GM10248 (cell line): ENCODE results near the gene GPR15.

Experiments used
- CTCF ChIA-PET: fragments of 300-600 bp; sonication (Branson Sonifier 250); formaldehyde crosslinking; extraction: SDS; loops from one replicate; lab custom pipeline; 2021; ENCODE audit warnings: antibody characterized with exemption; lab: Yijun Ruan, JAX
- POLR2A ChIA-PET: fragments of 350-650 bp; sonication (Branson Sonifier 250); formaldehyde crosslinking; extraction: SDS; loops from one replicate; lab custom pipeline; 2020; ENCODE audit warnings: antibody characterized with exemption; lab: Yijun Ruan, JAX
- DNase-seq: peaks from one replicate; pipeline ENCODE4 v3.0.0; 2012; ENCODE audit errors: extremely low spot score
- CTCF ChIP-seq: IDR thresholded peaks from 2 replicates; pipeline ENCODE4 v1.5.1; 2012; ENCODE audit warnings: mild to moderate bottlenecking, low read depth; ENCODE audit errors: extremely low read depth, missing control alignments, control extremely low read depth

GPR15 gene

GRCh38 chr3:98528474-98529346 lies 3.1 kb upstream of the GPR15 start:
- CTCF ChIA-PET = interaction anchor here (1.0 to 1.3 kb wide), 2 partner anchors 26 to 45 kb away, joined by 3 to 5 read pairs; no protein-coding TSS in a partner anchor
- no peak for DNase-seq
- POLR2A ChIA-PET = interaction anchor here (1.4 kb wide), 1 partner anchor 8 kb away, joined by 4 read pairs; no protein-coding TSS in a partner anchor
- no peak for TF ChIP-seq CTCF

GRCh38 chr3:98529856-98530459 lies 1.8 kb upstream of the GPR15 start:
- no peak for DNase-seq
- ChIA-PET POLR2A (interaction anchor here (0.8 to 1.0 kb wide), 2 partner anchors 26 to 34 kb away, joined by 3 to 4 read pairs; no protein-coding TSS in a partner anchor), CTCF (interaction anchor here (1.0 to 1.5 kb wide), 6 partner anchors 12 to 490 kb away, joined by 3 to 5 read pairs (median 4); no protein-coding TSS in a partner anchor)
- TF ChIP-seq CTCF = no peak

- TF ChIP-seq CTCF = no peak
- POLR2A ChIA-PET = interaction anchor here (1.0 kb wide), 1 partner anchor 25 kb away, joined by 4 read pairs; no protein-coding TSS in a partner anchor
- CTCF ChIA-PET = interaction anchor here (1.1 to 1.5 kb wide), 4 partner anchors 19 to 491 kb away, joined by 3 to 4 read pairs (median 3); no protein-coding TSS in a partner anchor
- no peak for DNase-seq
These were observed 1.1 kb upstream of the GPR15 start for GRCh38 chr3:98530676-98531075.

- no peak for DNase-seq
- ChIA-PET POLR2A (interaction anchor here (1.0 to 2.7 kb wide), 7 partner anchors 9 to 40 kb away, joined by 4 to 19 read pairs (median 8); partner anchors contain the start of gene CLDND1), CTCF (interaction anchor here (0.8 to 2.2 kb wide), 7 partner anchors 9 to 42 kb away, joined by 3 to 8 read pairs (median 7); partner anchors contain the start of gene CLDND1)
- TF ChIP-seq CTCF = no peak
These were observed 478 bp downstream of the GPR15 start for GRCh38 chr3:98532275-98532637.

GRCh38 chr3:98532709-98533571 lies 1.2 kb downstream of the GPR15 start:
- POLR2A ChIA-PET = interaction anchor here (1.0 to 2.7 kb wide), 9 partner anchors 10 to 249 kb away, joined by 3 to 19 read pairs (median 4); partner anchors contain the start of gene CLDND1
- DNase-seq = no peak
- CTCF ChIA-PET = interaction anchor here (0.8 to 2.2 kb wide), 9 partner anchors 10 to 67 kb away, joined by 3 to 8 read pairs (median 6); partner anchors contain the start of gene CLDND1
- TF ChIP-seq CTCF = no peak
